Thymus (tissue), 11 donors: Measurements from ENCODE around the gene STN1. TPM values are rescaled to one million over a fixed set of nuclear protein-coding genes. Genes with fewer than 3 reads are reported as not detected.

Experiments used
- DNase-seq, 9 donors: peaks; one replicate each; pipeline ENCODE4 v3.0.0-alpha.2; 2013; ENCODE audit warnings: low spot score in 9 of 9, low read depth in 6 of 9, missing footprints in 1 of 9
- H3K27ac ChIP-seq, 2 donors: one replicate each; pipeline ENCODE4 v1.5.1; 2013; ENCODE audit warnings: control low read depth in 1 of 2, low read depth in 1 of 2, low read length in 1 of 2, mild to moderate bottlenecking in 1 of 2, moderate library complexity in 1 of 2
- H3K27me3 ChIP-seq, 2 donors: one replicate each; pipeline ENCODE4 v1.5.1; 2013; ENCODE audit warnings: low read length in 1 of 2; ENCODE audit not compliant: control insufficient read depth in 2 of 2, insufficient read depth in 1 of 2
- H3K36me3 ChIP-seq, 2 donors: one replicate each; pipeline ENCODE4 v1.5.1; 2013; ENCODE audit warnings: low read length in 1 of 2, mild to moderate bottlenecking in 1 of 2, moderate library complexity in 1 of 2; ENCODE audit not compliant: control insufficient read depth in 2 of 2, insufficient read depth in 2 of 2
- H3K4me1 ChIP-seq, 2 donors: one replicate each; pipeline ENCODE4 v1.5.1; 2013; ENCODE audit warnings: low read length in 2 of 2; ENCODE audit not compliant: control insufficient read depth in 2 of 2, insufficient read depth in 2 of 2
- H3K4me3 ChIP-seq, 2 donors: one replicate each; pipeline ENCODE4 v1.5.1; 2013; ENCODE audit warnings: low read length in 2 of 2, control low read depth in 1 of 2, mild to moderate bottlenecking in 1 of 2
- H3K9me3 ChIP-seq, 2 donors: one replicate each; pipeline ENCODE4 v1.5.1; 2013; ENCODE audit warnings: low read length in 1 of 2, mild to moderate bottlenecking in 1 of 2; ENCODE audit not compliant: control insufficient read depth in 2 of 2, insufficient read depth in 1 of 2
- WGBS: extraction: QIAGEN DNeasy Blood & Tissue Kit; methylation state at CpG from one replicate; pipeline ENCODE4 v1.1.7; 2013; 5-methylcytosine and 5-hydroxymethylcytosine counted together
- polyA plus RNA-seq: library from polyadenylated mRNA; stranded (reverse); fragments of 200-250 nt; gene quantifications from one replicate; pipeline ENCODE4 v1.2.3, GENCODE V29; 2013
- total RNA-seq: library from RNA; stranded (reverse); fragments of 120-200 nt; gene quantifications from one replicate; pipeline ENCODE4 v1.2.4, GENCODE V29; 2013
- donor health status: healthy.

Gene STN1
- total and polyA plus RNA-seq, 2 donors = 25.0 to 34.8 TPM

DNA sequence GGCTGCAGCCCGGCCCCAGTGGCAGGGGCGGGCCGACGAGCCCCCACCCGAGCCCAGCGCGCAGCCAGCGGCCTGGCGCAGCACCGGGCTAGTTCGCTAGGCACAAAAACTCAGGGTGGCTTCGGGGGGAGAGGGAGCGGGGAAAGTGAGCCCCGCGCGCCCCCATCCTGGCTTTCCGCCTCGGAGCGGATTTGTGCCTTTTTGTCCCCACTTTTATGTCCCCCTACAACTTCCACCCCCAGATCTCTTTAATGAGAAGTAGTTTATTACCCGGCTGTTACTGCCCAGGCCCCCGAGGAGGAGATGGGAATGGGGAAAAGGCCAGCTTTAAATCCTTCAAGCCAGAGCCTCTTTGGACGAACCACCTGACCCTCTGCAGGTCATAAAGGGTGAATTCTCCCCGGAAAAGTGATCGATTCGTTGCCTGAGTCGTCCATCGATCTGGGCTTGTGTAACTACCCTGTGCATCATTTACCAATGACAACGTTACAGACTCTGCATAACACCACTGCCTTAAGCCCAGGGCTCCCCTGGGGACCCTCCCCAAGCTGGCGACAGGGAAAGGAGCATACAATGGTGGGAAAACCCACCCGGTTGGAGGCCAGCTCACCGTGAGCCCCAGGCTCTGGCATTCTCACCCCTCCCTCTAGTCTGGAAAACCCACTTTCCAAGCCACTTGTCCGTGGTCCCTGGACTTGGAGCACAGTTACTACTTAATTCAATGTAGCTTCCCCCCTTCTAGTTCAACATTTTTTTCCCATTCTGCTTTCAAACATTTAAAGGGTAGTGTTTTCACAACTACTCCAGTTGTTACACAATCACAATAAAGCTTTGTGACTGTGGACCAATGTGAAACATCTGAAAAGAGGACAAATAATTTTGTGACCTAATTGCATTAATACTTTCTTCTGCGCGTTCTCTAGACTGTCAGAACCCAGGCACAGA lies 61.9 kb downstream of the STN1 start:
- Histone ChIP-seq H3K4me3 (peak overlapping the region in 1 of 2 donors; percentile 50), H3K27ac (no peak overlapping the region), H3K4me1 (peaks cover 0 to 16% of the 10 kb centered on the region in 2 donors), H3K27me3 (peaks cover 30 to 58% of the 10 kb centered on the region in 2 donors), H3K9me3 (no peaks in the 10 kb centered on the region), H3K36me3 (no peaks in the 10 kb centered on the region)
- WGBS = 24% methylated on average over 34 of the region's 34 CpGs
- no peak for DNase-seq

DNA sequence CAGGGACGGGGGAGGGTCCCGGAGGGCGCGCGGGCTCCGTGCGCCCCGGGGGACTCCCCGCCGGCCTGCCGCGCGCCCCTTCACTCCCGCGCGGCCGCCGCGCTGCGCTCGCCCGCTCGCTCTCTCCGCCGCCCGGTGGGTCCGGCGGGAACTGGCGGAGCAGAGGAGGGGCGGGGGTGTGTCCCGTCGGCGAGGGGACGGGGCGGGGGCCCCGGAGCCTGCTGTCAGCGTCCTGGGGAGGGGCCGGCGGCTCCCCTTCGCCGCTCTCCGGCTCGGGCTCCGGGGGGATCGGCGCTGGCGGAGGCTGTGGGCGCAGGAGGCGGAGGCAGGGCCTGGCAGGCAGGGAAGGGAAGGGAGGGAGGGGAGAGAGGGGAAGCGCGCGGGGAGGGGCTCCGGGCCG lies 62.6 kb downstream of the STN1 start, which contains the start of gene SH3PXD2A:
Gene SH3PXD2A, minus strand, starts transcription at position 153 of the 400 bp plus-strand sequence. CDS start 310 bp downstream, outside the sequence.
- Histone ChIP-seq H3K4me1 (peaks cover 0 to 16% of the 10 kb centered on the region in 2 donors), H3K4me3 (peak within 1 kb of the TSS; percentile 40 to 50), H3K9me3 (no peaks in the 10 kb centered on the region), H3K27ac (no peak within 1 kb of the TSS), H3K36me3 (no peaks in the 10 kb centered on the region), H3K27me3 (peaks cover 30 to 62% of the 10 kb centered on the region in 2 donors)
- under 1% methylated on average over 54 of the region's 54 CpGs for WGBS
- DNase-seq = peak in 1 of 9 donors; percentile 37

DNA sequence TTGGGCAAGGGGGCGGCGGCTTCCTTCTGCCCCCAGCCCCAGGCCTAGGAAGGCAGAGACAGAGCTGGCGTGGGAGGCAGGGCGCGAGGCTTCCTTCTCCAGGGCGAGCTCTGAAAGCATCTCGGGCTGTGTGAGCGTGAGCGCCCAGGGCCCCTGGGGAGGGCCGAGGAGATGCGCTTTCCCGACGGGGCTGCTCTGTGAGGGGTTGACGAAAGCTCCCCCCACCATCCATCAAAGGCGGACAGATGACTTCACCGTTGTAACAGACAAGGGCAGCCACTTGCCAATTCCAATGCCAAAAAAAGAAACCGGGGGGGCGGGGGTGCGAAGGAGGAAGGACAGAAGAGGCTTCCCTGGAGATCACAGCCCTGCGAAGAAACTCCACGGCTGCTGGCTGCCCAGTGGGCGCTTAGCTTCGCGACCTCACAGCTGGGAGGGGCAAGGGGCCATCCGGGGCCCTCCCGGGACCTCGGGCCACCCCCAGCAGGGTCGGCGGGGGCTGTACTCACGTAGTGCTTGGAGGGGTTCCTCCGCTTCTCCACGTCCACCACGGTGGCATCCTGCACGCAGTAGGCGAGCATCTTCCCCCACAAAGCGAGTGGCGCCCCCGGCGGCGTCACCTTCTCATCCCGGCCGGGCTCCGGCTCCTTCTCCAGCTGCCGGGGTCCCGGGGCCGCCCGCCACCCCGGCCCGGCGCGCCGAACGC lies 63.1 kb downstream of the STN1 start:
- H3K9me3 ChIP-seq = no peaks in the 10 kb centered on the region
- peaks cover 30 to 65% of the 10 kb centered on the region in 2 donors for H3K27me3 ChIP-seq
- peak overlapping the region; percentile 40 to 50 for H3K4me3 ChIP-seq
- H3K4me1 ChIP-seq = peaks cover 0 to 16% of the 10 kb centered on the region in 2 donors
- no peak overlapping the region for H3K27ac ChIP-seq
- 2% methylated on average over 53 of the region's 53 CpGs for WGBS
- peak in 1 of 9 donors; percentile 33 for DNase-seq
- H3K36me3 ChIP-seq = no peaks in the 10 kb centered on the region

DNA sequence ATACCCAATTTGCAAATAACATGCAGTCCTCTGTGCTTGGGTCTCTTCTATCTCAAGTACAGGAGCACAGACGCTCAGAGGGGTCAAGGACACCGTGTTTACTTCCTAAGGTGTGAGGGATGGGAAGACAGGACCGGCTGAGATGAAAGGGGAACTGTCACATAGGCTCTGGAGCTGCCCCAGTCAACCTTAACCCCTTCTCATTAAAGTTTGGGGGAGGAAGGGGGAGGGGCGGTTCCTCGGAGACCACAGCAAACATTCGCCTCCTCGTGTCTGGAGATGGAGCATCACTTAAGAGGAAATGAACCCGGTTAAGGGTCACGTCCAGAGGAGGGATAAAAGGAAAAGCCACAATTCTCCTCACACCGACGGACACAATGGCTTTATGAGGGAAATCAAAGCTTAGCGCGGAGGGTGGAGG lies 63.7 kb downstream of the STN1 start:
- peak in 1 of 9 donors; percentile 37 for DNase-seq
- Histone ChIP-seq H3K4me1 (peaks cover 0 to 16% of the 10 kb centered on the region in 2 donors), H3K9me3 (no peaks in the 10 kb centered on the region), H3K27ac (no peak overlapping the region), H3K27me3 (peaks cover 30 to 67% of the 10 kb centered on the region in 2 donors), H3K4me3 (peak overlapping the region in 1 of 2 donors; percentile 40), H3K36me3 (no peaks in the 10 kb centered on the region)
- WGBS = 11% methylated on average over 13 of the region's 13 CpGs

DNA sequence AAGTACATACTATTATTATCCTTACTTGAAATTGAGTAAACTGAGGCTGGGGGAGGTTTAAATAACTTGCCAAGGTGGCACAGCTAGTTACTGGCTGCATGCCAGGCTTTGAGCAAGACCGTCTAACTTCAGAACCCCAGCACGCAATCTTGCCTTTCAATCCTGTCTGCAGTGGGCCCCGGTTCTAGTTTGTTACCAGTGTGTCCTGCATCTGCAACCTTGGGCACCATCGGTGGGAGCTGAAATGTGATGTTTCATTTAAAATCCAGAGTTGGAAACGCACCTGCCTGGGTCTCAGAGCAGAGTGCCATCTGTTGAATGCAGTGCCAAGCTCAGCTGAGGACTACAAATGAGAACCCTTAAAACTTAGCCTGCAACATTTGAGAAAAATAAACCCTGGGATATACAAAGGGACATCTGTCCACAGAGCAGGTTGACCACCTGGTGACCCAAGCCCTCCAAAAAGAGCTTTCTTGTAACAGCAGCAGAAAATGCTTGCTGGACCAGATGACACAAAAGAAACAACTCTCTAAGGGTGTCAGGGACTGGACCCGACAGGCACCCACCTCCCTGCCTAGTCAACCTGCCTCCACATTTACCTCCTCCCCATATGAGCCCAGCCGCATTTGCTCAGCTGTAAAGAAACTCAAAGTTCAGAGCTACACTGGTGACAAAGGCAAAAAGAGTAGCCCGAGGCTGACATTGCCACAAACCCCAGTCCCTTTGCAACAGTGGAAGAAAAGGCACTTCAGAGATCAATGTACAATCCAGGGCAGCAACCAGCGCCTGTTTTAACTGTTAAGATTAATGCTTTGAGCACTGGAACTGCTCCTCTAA lies 64.3 kb downstream of the STN1 start:
- Histone ChIP-seq H3K36me3 (no peaks in the 10 kb centered on the region), H3K27me3 (peaks cover 30 to 67% of the 10 kb centered on the region in 2 donors), H3K27ac (no peak overlapping the region), H3K9me3 (no peaks in the 10 kb centered on the region), H3K4me3 (peak overlapping the region in 1 of 2 donors; percentile 40), H3K4me1 (peaks cover 0 to 16% of the 10 kb centered on the region in 2 donors)
- DNase-seq = no peak
- 87% methylated on average over 9 of the region's 9 CpGs for WGBS

DNA sequence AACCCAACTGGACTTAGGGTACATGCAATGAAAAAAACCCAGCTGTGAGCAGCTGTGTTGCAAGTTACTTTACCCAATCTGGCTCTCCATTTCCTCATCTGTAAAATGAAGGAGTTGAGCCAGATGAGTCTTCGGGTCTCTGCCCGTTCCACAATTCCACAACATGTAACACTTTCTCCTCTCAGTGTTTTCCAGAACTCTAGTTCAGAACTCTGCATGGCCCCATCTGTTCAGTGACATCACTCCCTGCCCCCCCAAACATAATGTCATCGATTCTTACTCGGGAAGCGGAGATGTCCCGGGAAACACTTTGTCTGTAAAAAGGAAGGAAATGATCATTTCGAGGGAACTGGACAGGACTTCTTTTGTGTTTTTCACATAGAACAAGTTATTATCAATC lies 65.1 kb downstream of the STN1 start:
- Histone ChIP-seq H3K27me3 (peaks cover 30 to 67% of the 10 kb centered on the region in 2 donors), H3K4me1 (peaks cover 0 to 19% of the 10 kb centered on the region in 2 donors), H3K9me3 (no peaks in the 10 kb centered on the region), H3K36me3 (no peaks in the 10 kb centered on the region), H3K27ac (no peak overlapping the region), H3K4me3 (no peak overlapping the region)
- WGBS = 94% methylated on average over 7 of the region's 7 CpGs
- DNase-seq = no peak

GRCh38 chr10:103852189-103852711 lies 65.7 kb downstream of the STN1 start:
- H3K27me3 ChIP-seq = peaks cover 30 to 63% of the 10 kb centered on the region in 2 donors
- H3K36me3 ChIP-seq = no peaks in the 10 kb centered on the region
- H3K4me1 ChIP-seq = peaks cover 0 to 20% of the 10 kb centered on the region in 2 donors
- no peak overlapping the region for H3K27ac ChIP-seq
- no peak overlapping the region for H3K4me3 ChIP-seq
- no peaks in the 10 kb centered on the region for H3K9me3 ChIP-seq
- 94% methylated on average over 11 of the region's 11 CpGs for WGBS
- no peak for DNase-seq

- Histone ChIP-seq H3K27ac (no peak overlapping the region), H3K36me3 (no peaks in the 10 kb centered on the region), H3K4me1 (peaks cover 0 to 23% of the 10 kb centered on the region in 2 donors), H3K9me3 (no peaks in the 10 kb centered on the region), H3K27me3 (peaks cover 26 to 53% of the 10 kb centered on the region in 2 donors), H3K4me3 (no peak overlapping the region)
- WGBS = 96% methylated on average over 4 of the region's 4 CpGs
- DNase-seq = no peak
These were observed 66.7 kb downstream of the STN1 start for GRCh38 chr10:103851261-103851660.
